Stimulated activated CD4-positive, alpha-beta T cell treated with anti-CD3 and anti-CD28 coated beads, Interleukin-15, amount 100 ng/mL, for 1 hour (primary cell): ENCODE data around the gene FASTKD3.

Experiments used
- DNase-seq, 2 donors: peaks; one replicate each; pipeline ENCODE4 v3.0.0-alpha.2; 2020; ENCODE audit warnings: low read depth in 1 of 2, low spot score in 1 of 2

Gene FASTKD3

DNA sequence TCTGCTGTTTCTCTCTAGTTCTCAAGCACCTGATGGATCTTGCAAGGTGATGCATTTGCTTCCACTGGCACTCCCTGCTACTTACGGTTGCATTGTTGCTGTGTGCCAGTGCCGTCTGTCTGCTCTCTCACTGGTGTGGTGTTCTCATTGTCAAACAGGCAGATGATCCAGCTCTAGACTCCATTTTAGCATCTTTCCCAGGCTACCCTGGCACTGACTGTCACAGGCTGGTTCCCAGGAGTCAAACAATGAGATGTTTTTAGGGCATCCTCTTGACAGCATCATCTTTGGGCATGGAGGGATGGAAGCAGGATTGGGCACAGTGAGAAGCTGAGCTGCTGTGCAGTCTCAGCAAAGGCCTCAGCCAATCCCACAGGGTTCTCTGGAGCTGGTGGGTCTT lies 13.0 kb upstream of the FASTKD3 start:
- DNase-seq, result no peak

GRCh38 chr5:7881091-7881490 lies 12.3 kb upstream of the FASTKD3 start:
- DNase-seq, result no peak

- DNase-seq, result no peak
Observed at GRCh38 chr5:7878381-7878873, 9.6 kb upstream of the FASTKD3 start.

- DNase-seq, result no peak
Observed at GRCh38 chr5:7877851-7878250, 9.0 kb upstream of the FASTKD3 start.

GRCh38 chr5:7876867-7877266 lies 8.0 kb upstream of the FASTKD3 start:
- no peak for DNase-seq

GRCh38 chr5:7875151-7875550 lies 6.3 kb upstream of the FASTKD3 start:
- DNase-seq, result no peak

- no peak for DNase-seq
Observed at GRCh38 chr5:7874639-7875038, 5.8 kb upstream of the FASTKD3 start.

DNA sequence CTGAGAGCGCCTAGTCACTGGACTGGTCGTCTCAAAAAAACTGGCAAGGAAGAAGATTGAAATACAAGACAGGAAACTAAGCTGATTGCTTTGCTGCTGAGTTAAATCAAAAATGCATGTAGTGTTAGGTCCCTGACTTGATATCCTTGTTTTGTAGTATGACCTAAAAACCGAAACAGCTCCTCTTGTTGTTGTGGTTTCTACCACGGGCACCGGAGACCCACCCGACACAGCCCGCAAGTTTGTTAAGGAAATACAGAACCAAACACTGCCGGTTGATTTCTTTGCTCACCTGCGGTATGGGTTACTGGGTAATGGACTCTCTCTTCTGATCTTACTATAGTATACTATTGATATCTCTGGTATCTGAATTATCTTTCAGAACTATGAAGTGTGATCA lies 4.4 kb upstream of the FASTKD3 start:
- no peak for DNase-seq

- no peak for DNase-seq
Observed at GRCh38 chr5:7872517-7873130, 3.8 kb upstream of the FASTKD3 start.

DNA sequence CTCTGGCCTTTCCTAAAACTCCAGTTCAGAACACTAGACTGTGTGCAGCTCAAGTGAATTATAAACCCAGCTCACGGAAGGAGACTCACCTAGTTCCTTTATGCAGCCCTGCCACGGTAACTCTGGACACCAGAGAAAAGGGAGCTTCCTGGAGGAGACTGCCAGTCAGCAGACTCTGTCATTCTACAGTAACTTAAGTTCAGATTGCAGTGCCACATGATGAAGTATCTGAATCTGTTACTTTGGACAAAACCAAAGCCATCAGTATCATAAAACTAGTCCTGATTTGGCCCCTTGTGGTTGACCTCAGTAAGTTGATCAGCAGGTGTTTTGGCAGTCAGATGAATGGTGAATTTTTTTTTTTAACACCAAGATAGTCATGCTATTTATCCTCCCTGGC lies 2.8 kb upstream of the FASTKD3 start:
- no peak for DNase-seq

DNA sequence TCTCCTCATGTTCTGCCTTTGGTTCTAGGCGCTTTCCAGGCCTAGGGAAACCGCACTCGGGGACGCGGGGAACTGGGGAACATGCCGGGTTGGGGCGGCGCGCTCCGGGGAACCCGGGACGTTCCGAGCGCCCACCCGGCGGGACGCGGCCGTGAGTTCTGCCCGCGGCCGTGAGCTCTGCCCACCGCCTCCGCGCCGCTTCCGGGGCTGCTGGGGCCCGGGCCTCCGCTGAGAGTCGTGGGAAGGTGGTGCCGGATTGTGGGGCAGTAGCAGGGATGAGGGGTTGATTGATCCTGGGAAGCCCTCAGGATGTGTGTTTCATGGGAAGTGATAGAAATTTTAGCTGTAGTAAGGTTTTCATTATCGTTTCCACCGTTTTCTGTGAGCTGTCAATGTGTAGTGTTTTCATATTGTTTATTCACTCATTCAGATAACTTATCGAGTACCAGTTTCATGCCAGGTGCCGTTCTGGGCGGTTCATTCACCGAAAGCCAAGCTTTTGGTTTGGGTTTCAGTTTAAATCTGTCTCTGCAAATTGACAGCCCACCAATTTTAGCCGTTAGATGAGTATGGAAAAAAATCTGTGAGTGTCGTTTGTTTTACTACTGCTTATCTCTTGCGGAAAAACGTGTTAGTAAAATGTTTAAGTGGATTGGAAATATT lies 774 bp upstream of the FASTKD3 start:
- DNase-seq, result no peak

GRCh38 chr5:7868427-7868772 lies 431 bp downstream of the FASTKD3 start:
- DNase-seq, result no peak

GRCh38 chr5:7867260-7867659 lies 1.6 kb downstream of the FASTKD3 start:
- no peak for DNase-seq

GRCh38 chr5:7866196-7866595 lies 2.6 kb downstream of the FASTKD3 start:
- no peak for DNase-seq

- no peak for DNase-seq
Observed at GRCh38 chr5:7857926-7858632, 10.8 kb downstream of the FASTKD3 start.

- no peak for DNase-seq
Observed at GRCh38 chr5:7857361-7857760, 11.5 kb downstream of the FASTKD3 start.

DNA sequence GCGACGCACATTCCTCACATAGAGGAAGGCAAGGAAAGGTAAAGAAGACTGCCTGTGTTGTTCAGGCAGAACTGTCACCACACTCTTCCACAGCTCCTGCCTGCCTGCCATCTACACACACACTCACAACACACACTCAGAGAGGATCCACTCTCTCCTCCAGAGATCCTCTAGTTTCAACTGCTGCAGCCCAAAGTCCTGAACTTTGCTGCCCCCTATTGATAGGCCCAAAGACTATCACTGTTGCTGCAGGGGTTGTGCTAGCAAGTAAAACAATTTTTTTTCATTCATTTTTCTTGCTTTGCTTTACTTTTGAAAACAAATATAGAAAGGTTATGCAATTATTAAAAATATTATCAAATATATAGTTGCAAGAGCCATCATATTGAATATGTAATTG lies 12.0 kb downstream of the FASTKD3 start:
- DNase-seq, result no peak

DNA sequence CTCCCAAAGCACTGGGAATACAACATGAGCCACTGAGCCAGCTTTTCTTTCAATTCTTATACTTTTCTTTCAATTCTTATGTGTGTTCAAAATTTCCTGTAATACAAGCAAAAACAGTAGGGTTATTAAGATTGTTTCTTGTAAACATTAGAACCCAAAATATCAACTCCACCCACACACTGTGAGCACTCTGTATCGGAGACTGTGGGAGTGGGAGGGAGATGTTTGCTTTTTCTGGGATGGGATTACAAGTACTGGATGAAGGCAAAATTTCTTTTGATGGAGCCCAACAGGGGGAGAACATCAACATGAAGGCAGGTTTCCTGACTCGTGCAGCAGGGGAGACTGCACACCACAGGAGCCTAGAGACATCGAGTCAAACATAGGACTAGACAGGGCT lies 13.2 kb downstream of the FASTKD3 start:
- no peak for DNase-seq

- no peak for DNase-seq
Observed at GRCh38 chr5:7852988-7853387, 15.8 kb downstream of the FASTKD3 start.

- DNase-seq, result no peak
Observed at GRCh38 chr5:7852542-7852941, 16.3 kb downstream of the FASTKD3 start.

DNA sequence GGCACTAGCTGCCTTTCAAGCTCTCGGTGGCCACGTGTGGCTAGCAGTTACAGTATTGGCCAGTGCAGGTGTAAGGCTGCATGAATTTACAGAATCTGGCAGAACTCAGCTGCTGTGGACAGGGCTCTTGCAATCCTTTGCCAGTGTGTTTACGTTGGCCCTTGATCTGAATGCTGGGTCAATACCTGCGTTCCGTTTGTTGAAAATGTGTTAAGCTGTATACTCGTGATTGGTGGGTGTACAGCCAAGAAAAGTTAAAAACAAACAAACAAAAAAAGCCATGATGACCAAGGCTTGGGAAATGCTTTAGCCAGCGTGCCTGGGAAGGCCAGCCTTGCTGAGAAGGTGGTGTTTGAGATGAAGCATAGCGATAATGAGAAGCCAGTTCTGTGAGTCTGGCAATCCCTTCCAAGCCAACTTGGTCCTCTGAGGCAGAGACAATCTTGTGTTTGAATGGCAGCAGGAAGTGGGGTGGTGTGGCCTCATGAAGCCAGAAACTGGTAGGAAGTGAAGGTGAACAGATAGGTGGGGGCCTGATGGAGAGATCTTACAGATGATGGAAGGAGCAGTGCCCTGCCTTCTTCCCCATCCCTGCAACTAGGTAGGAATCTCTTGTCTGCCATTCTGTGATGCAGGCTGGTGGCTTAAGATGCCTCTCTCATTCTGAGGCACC lies 17.1 kb downstream of the FASTKD3 start:
- DNase-seq, result no peak

DNA sequence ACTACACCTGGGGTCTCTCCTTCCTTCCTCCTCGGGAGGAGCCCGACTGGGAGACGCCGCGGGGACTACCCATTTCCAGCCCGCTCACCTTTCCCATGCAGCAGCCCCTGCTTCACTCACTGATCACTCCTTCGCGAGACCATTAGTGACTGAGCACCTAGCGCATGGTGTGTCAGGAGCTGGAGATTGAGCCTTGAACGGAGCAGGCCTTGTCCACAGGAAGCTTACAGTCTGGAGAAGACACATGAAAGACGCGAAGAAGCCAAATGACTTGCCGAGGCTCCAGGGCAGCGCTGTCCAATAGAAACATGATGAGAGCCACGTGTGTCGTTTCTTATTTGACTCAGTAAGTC lies 17.6 kb downstream of the FASTKD3 start:
- DNase-seq, result no peak
